Measurements from ENCODE around the gene CD209.

DNA sequence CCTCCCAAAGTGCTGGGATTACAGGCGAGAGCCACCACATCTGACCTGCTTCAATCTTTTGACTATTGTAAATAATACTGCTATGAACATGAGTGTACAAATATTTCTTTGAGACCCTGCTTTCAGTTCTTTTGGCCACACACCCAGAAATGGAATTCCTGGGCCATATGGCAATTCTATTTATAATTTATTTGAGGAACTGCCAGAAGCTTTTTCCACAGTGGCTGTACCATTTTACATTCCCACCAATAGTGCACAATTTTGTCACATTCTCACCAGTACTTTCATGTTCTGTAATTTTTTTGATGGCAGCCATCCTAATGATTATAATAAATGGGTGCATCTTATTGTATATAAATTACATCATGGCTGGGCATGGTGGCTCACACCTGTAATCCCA, 31.7 kb downstream of the CD209 start:
- TF ChIP-seq FOXM1 (IDR thresholded peaks at IDR 0.05; ENCODE audit: borderline replicate concordance, low read depth) = no peak
- no peak for TF ChIP-seq NFIC (IDR thresholded peaks at IDR 0.05)
- TF ChIP-seq YY1 (IDR thresholded peaks at IDR 0.05; ENCODE audit: low read depth) = no peak
- TF ChIP-seq, protein P1, sequence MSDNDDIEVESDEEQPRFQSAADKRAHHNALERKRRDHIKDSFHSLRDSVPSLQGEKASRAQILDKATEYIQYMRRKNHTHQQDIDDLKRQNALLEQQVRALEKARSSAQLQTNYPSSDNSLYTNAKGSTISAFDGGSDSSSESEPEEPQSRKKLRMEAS (IDR thresholded peaks at IDR 0.05) = no peak

Data from Ishikawa (cell line).